ENCODE data around the gene COX6A2.

GRCh38 chr16:31407406-31407805, 20.8 kb downstream of the COX6A2 start:
- no peak for TF ChIP-seq CTCF (IDR thresholded peaks at IDR 0.05; ENCODE audit: insufficient read depth, low read depth, low read length)
- TF ChIP-seq EZH2 (IDR thresholded peaks at IDR 0.05; ENCODE audit: insufficient read depth, low read length) = no peak
